Urothelium cell line (cell line): ENCODE measurements around the gene LSM14A.
"Not testable (repeated sequence)": the region's sequence is repeated elsewhere in the genome, so short reads cannot be mapped to it uniquely, and the experiment has no call there.

ENCODE experiments used
- DNase-seq: peaks from one replicate; pipeline ENCODE4 v3.0.0; 2011; ENCODE audit warnings: low spot score, mixed read lengths
- FAIRE-seq: peaks from 2 replicates; lab custom pipeline; 2011; peaks lifted over from hg19 to GRCh38; lab: Jason Lieb, UNC

Gene LSM14A

GRCh38 chr19:34189199-34189916 lies 17.1 kb downstream of the LSM14A start:
- no peak for FAIRE-seq

GRCh38 chr19:34189917-34190425 lies 17.7 kb downstream of the LSM14A start:
- FAIRE-seq (no peak), DNase-seq (no peak)

More at GRCh38 chr19:34189199-34189916, 17.1 kb downstream of the LSM14A start:
- no peak for DNase-seq

GRCh38 chr19:34191355-34191962 lies 19.2 kb downstream of the LSM14A start:
- no peak for DNase-seq
- FAIRE-seq = no peak

GRCh38 chr19:34193439-34193838 lies 21.1 kb downstream of the LSM14A start:
- DNase-seq (no peak), FAIRE-seq (no peak)

- DNase-seq = no peak
- FAIRE-seq = no peak
Measured at GRCh38 chr19:34193876-34194275, 21.6 kb downstream of the LSM14A start.

- no peak for FAIRE-seq
- no peak for DNase-seq
Measured at GRCh38 chr19:34201133-34201532, 28.8 kb downstream of the LSM14A start.

- DNase-seq, FAIRE-seq: not testable (repeated sequence)
Measured at GRCh38 chr19:34205324-34205723, 33.0 kb downstream of the LSM14A start.

GRCh38 chr19:34208291-34208884 lies 36.1 kb downstream of the LSM14A start:
- no peak for DNase-seq
- FAIRE-seq = no peak

- DNase-seq (no peak), FAIRE-seq (no peak)
Measured at GRCh38 chr19:34209726-34210125, 37.4 kb downstream of the LSM14A start.

- DNase-seq (no peak), FAIRE-seq (no peak)
Measured at GRCh38 chr19:34213283-34213682, 41.0 kb downstream of the LSM14A start.

- DNase-seq (no peak), FAIRE-seq (no peak)
Measured at GRCh38 chr19:34214040-34214439, 41.7 kb downstream of the LSM14A start.

- no peak for FAIRE-seq
- DNase-seq = no peak
Measured at GRCh38 chr19:34215006-34215665, 42.8 kb downstream of the LSM14A start.

GRCh38 chr19:34215666-34216038 lies 43.3 kb downstream of the LSM14A start:
- FAIRE-seq = no peak
- no peak for DNase-seq

- not testable (repeated sequence) for DNase-seq, FAIRE-seq
Measured at GRCh38 chr19:34216745-34217219, 44.5 kb downstream of the LSM14A start.

- DNase-seq = peak; percentile 73
- FAIRE-seq = no peak
Measured at GRCh38 chr19:34217952-34218817, 45.9 kb downstream of the LSM14A start.

GRCh38 chr19:34218818-34219164 lies 46.5 kb downstream of the LSM14A start:
- no peak for FAIRE-seq
- no peak for DNase-seq

- FAIRE-seq (no peak), DNase-seq (peak; percentile 42)
Measured at GRCh38 chr19:34220472-34221063, 48.3 kb downstream of the LSM14A start.

GRCh38 chr19:34222386-34222785 lies 50.1 kb downstream of the LSM14A start:
- DNase-seq = no peak
- no peak for FAIRE-seq

- FAIRE-seq (no peak), DNase-seq (no peak)
Measured at GRCh38 chr19:34224996-34225658, 52.8 kb downstream of the LSM14A start.

GRCh38 chr19:34225659-34226015 lies 53.3 kb downstream of the LSM14A start:
- DNase-seq (no peak), FAIRE-seq (no peak)
